Muscle of arm (tissue), 12 donors: ENCODE measurements around the gene SEL1L3. TPM values are rescaled to one million over a fixed set of nuclear protein-coding genes. Genes with fewer than 3 reads are reported as not detected.
A peak's percentile ranks its signal among the peaks of the same experiment; 100 is the strongest.

Experiments used
- DNase-seq: peaks from one replicate; pipeline ENCODE4 v3.0.0-alpha.2; 2013
- polyA plus RNA-seq, 12 donors: library from polyadenylated mRNA; unstranded; fragments of 120-200 nt; gene quantifications; one replicate each; pipeline ENCODE4 v1.2.1, GENCODE V29; 2013; ENCODE audit not compliant: insufficient read length in 12 of 12

The SEL1L3 gene
- polyA plus RNA-seq, 12 donors: 14.1 to 30.1 (median 19.5) TPM; not detected in 1

DNA sequence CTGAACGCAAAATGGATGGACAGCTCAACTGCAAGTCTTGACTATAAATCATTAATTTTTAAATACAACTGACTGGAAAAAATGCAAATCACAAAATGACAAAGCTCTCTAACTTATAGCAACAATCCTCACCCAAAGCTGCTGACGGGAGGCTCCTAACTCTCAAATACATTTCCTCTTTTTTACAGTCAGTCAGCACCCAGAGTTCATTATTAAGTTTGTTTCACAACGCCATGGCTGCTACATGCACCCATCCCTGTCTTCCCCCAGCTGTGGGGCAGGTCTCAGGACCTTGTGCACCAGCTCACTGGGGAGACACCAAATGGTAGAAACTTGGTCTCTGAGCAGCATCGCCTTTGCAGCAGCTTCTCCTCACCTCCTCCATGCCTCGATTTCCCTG lies 109.5 kb downstream of the SEL1L3 start:
- no peak for DNase-seq

DNA sequence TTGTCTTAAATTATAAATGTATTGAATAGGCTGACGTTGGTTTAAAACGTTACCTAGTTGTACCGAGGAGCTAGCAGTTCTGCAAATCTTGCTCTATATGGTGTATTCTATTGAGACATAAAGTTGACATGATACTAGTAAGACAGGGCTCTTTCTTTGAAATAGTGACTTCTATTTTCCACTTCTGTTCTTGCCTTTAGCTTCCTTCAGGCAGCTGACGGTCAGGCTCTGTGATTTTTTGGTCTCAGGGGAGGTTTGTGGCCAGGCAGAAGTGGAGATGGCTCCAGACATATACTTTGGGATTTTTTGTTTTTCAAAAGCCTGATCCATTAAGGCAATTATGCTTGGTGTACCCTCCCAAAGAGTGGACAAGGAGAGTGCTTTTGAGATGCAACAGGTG lies 111.9 kb downstream of the SEL1L3 start:
- no peak for DNase-seq

DNA sequence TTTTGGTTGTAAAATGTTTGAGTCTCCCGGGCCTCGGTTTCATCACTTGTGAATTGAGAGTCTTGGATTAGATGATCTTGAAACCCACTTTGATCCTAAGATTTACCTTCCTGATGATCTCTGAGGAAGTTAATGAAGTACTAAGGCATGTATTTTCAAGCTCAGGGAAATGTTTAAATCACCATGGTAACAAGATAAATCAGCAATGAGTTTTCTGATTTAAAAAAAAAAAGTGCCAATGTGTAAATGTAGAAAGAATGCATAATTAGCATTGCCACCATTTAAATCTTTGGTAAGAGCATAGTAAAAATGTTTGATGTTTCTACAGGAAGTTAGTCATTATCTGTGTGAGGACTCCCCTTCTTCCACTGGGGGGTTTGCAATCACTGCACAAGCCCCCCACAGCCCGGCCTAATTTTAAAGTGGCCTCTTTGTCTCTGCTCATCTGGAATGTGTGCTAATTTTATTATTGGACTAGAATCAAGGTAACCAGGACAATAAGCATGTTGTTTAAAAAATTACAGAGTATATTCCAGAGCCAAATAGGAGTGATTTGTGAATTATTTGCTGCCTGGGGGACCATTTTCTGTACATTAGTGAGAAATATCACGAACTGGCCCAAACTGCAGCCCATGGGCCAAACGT lies 113.5 kb downstream of the SEL1L3 start:
- DNase-seq: no peak

DNA sequence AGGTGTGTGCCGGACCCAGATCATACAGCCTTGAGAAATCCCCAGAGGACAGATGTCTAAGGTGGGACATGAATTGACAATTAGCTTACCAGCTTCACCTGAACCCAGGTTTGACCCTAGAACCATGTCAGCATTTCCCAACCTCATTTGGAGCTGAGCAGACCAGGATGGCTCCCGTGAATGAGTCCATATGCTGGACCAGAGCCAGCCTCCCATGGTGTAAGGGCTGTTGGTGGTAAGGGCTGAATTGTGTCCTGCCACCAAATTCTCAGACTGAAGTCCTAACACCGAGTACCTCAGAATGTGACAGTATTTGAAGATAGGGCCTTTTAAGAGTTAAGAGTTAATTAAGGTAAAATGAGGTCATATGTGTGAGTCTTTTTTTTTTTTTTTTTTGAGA lies 118.8 kb downstream of the SEL1L3 start:
- DNase-seq: no peak

DNA sequence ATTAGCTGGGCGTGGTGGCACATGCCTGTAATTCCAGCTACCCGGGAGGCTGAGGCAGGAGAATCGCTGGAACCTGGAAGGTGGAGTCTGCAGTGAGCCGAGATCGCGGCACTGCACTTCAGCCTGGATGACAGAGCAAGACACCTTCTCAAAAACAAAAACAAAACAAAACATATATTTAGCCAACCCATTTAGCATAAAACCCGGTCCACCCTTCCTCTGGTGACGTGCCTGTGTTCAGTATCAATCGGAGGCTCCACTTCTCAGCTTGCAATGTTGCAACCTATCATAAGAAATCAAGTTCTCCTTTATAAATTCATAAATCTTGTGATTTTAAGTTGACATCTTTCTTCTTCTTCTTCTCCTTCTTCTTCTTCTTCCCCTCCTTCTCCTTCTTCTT lies 133.2 kb downstream of the SEL1L3 start:
- DNase-seq: no peak

DNA sequence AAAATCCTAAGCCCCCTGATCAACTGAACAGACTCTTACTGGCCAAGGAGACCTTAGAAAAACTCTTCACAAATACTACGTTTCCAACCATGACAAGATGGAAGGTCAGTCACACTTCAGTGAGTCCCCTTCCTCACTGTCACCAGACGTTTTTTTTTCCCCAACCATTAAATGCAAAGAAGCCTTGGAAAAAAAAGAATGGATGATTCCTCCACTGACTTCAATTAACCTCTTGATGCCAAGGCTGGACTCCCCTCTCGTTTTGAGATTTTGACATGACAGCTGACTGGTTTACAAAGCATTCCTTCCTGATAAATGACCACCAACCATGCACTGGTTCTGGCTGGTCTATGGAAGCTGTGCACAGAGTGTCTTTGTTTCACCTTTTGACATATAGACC lies 133.9 kb downstream of the SEL1L3 start:
- no peak for DNase-seq

DNA sequence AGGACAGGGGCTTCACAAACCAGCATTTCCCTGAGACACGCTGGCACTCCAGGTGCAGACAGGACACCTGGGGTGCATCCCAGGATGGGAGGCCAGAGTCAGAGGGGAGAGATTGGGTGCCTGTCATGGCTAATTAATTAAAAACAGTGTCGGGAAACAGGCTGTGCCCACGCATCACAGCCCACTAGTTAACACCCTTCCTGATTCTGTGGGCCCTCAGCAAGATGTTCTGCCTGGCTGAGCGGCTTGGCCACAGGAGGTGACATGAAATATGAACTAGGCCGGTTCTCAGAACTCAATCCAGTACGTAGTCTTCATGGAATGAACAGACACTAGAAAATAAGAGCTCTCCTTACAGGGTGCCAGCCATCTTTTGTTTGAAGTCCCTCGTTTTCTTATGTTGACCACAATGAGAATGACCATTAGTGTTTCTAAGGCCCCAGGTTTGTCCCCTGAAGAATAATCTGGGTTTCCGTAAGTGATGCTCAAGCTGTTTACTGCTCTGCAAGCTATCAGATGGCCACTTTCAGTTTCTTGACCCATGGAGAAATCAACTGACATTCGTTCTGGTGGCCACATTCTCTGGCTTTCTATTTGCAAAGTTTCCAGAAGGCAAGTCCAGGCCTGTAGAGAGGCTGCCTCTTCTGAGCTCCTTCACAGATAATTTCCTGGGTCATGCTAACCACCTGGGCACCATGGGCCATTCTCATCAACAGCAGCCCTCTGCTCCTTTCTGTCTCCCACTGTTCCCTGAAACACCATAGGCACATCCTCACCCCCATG lies 134.9 kb downstream of the SEL1L3 start:
- DNase-seq: no peak

DNA sequence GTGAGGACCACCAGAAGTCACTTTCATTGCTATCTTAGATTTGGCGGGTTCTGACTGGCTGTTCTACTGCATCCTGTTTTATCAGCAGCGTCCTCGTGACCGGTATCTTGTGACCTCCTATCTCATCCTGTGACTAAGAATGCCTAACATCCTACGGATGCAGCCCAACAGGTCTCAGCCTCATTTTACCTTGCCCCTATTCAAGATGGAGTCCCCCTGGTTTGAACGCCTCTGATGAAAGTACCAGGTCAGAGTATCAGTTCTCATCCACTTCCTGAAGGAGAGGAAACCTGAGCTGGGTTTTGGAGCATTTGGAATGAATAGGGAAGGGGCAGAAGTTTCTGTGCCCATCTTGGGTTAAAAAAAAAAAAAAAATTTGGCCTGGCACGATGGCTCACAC lies 136.9 kb downstream of the SEL1L3 start:
- no peak for DNase-seq

DNA sequence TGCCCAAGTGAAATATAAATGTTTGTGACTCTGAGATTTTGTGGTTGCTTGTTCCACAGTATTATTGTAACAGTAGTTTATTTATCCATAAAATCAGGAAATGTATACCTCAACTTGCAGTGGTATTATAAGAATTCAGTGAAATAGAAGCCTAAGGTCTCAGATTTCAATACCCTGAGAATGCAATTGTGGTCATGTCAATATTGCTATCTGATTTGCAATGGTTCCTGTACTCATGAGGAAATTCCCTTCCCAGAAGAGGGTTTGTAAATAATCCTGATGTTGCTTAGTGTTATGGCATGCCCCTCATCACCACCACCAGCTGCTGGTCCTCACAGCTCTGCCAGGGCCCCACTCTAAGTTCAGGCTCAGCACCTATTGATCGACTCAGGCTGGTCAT lies 139.4 kb downstream of the SEL1L3 start:
- no peak for DNase-seq

DNA sequence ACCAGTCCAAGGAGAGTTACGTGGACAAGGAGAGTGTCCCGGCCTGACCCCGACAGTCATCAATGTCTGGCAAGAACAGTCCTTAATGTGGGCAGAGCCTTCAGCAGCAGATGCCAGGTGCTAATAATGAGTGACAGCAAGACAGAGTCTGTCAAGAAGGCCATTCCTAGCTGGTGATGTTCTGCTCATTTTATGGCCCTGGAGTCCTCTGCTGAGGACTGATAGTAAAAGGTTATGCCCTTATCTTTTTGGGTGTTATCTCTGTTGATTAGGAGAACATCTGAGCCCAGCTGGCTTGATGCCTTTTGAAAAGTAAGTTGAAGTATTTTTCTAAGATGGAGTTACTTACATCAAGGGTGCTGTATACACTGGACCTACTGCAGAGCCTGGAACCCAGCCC lies 139.8 kb downstream of the SEL1L3 start:
- no peak for DNase-seq

DNA sequence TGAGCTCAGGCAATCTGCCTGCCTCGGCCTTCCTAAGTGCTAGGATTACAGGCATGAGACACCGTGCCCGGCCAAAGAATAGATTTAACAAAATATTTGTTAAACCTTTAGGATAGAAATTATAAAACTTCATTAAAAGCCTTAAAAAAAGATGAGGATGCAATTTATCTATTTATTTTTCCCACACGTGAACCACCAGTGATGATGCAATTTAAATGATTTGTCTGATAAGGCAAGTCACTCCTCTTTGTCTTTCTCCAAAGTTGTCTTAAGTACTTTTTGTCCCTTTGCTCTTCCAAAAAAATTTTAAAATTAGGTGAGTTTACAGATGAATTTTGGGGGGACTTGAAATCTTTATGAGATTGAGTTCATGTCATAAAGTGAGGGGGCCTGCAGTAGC lies 149.0 kb downstream of the SEL1L3 start:
- DNase-seq: no peak

DNA sequence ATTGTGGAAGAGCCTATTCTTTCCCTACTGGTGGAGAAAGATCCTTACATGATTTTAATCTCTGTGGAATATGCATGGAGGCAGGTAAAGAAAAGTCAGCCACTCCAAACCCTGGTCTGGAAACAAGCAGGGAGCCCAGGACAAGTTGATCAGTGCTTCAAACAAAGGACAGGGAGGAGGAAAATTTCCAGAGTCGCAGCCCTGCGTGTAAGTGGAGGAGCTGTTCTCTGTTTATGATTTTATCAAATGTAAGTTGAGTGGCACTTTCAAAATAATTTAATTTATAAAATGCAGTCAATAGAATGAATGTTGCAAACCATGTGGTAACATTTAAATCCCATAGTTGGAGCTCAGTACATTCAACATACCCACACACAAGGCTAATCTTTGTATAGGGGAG lies 150.2 kb downstream of the SEL1L3 start:
- DNase-seq: no peak

DNA sequence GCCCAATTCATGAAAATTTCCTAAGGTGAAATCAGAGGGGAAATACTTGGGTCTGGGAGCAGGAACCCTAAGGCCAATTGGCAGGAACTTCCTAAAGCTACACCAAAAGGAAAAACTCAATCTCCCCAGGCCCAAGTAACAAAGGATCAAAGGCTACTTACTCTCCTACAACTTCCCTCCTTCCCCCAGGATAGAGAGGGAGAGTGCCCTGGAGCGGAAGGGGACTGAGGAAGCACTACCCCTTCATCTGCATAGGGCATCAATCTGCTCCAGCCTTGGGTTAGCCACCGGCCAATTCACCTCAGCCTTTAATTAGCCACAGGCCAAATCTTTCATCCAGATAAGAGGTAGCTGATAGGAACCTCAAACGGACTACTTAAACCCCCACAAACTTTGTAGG lies 152.2 kb downstream of the SEL1L3 start:
- DNase-seq: no peak

DNA sequence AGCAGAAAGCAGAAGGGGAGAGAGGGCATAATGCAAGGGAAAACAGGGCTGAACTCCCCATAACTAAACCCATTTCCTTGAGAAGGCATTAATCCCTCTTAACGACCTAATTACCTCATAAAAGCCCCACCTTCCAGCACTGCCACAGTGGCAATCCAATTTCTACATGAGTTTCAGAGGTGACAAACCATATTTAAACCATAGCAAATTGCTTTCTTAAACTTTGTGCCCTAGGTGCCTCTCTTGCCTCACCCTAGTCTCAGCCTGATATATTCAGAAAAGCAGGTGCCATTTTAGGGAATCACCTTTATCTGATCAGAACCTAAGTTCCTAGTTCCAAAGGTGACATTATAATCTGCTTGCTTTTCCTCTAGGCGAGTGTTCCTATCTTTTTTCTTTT lies 158.3 kb downstream of the SEL1L3 start:
- DNase-seq: no peak

DNA sequence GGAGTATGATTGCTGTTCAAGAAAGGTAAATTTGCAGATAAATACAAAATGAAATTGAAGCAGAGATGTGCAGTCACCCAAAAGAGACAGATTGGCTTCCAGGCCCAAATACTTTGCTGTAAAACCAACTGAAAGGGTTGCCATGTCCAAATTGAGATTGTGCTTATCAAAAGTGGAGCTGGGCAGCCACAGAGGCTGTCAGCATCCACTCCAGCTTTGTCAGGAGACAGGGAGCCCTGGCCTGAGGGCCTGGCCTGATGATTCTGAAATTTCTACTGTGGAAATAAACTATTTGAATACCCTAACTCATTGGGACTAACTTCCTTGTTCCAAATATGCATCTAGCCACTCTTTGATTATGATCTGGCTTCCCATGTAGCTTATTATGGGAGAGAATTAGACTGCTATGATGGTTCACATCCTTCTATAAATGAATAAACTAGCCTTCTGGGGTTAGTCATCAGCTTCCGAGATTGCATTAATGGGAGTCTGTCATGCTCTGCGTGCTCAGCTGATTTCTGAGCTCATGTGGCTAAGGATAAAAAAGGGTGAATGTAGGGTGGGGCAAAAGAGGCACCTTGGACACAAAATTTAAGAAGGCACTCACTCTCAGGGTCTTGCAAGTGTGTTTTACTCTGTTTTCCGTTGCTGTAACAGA lies 158.9 kb downstream of the SEL1L3 start:
- no peak for DNase-seq

DNA sequence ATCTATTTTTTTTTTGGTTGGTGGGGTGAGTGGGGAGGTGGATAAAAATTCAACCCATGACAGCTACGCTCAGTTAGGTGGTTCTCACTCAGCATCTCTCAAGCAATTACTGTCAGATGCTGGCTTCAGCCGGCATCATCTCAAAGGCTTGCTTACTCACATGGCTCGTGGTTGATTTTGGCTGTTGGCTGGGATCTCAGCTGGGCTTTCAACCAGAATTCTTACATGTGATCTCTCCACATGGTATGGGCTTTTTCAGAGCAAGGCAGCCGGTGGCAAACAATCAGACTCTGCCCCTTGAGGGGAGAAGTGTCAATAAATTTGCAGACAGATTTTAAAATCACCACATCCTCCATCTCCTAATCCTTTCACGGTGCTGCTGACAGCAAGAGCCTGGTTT lies 159.9 kb downstream of the SEL1L3 start:
- peak; percentile 4 for DNase-seq

DNA sequence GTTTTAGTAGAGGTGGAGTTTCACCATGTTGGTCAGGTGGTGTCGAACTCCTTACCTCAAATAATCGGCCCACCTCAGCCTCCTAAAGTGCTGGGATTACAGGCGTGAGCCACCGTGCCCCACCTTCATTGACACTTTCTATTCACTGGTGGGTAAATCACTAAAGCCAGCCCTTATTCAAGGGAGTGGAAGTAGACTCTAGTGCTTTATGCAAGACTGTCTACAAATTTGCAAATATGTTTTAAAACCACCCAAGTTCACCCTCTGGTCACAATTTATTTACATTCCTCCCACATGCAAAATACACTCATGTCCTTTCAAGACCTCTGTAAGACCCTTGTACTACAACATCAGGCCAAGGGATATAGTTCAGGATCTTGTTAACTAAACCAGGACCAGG lies 162.1 kb downstream of the SEL1L3 start:
- DNase-seq: no peak

DNA sequence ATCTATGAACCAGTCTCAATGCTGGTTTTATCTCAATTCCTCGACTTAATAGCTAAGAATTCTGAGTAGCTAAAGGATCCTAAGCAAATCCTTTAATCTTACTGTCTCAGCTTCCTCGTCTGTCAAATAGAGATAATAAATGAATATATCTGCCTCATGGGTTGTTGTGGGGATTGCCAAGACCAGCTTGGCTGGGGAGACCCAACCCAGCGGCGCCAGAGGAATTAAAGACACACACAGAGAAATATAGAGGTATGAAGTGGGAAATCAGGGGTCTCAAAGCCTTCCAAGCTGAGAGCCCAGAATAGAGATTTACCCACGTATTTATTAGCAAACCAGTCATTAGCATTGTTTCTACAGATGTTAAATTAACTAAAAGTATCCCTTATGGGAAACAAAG lies 165.3 kb downstream of the SEL1L3 start:
- no peak for DNase-seq

Other genes with a start within 250 kb of the SEL1L3 start
- under 1 TPM in 10 of 12 donors, not detected in 2; 0.07 to 0.55 (median 0.16) TPM for gene SLC34A2, start 207.1 kb downstream of the SEL1L3 start, polyA plus RNA-seq
- gene SMIM20, start 51.2 kb upstream of the SEL1L3 start, polyA plus RNA-seq: 10 to 100 TPM in 11 of 12 donors, not detected in 1; 29.0 to 61.4 (median 45.5) TPM